OCI-LY7 (cell line): ENCODE results near the gene NRDC. TPM values are rescaled to one million over a fixed set of nuclear protein-coding genes. Genes with fewer than 3 reads are reported as not detected.

Experiments
- BruUV-seq: library from RNA; stranded (reverse); fragments of 400-500 nt; replicated peaks from 2 replicates; lab custom pipeline; 2021; lab: Mats Ljungman, UMichigan
- CTCF ChIA-PET: fragments of 300-600 bp; sonication (Branson Sonifier 250); formaldehyde crosslinking; loops from one replicate; lab custom pipeline; 2022; ENCODE audit warnings: antibody characterized with exemption; ENCODE audit not compliant: unreplicated experiment; lab: Charles Lee
- POLR2A ChIA-PET: fragments of 300-600 bp; sonication (Branson Sonifier 250); formaldehyde crosslinking; loops from one replicate; lab custom pipeline; 2022; ENCODE audit warnings: antibody characterized with exemption; lab: Charles Lee
- DNase-seq: peaks from one replicate; pipeline ENCODE4 v3.0.0-alpha.2; 2015; ENCODE audit warnings: low spot score
- H2AFZ ChIP-seq: fragments of 200-600 bp; sonication (generic), shearing (Covaris generic); 2 replicates; pipeline ENCODE4 v1.6.1; 2014; ENCODE audit warnings: mild to moderate bottlenecking, antibody characterized with exemption, low read length, moderate library complexity
- H3K27ac ChIP-seq: fragments of 200-600 bp; sonication (generic); 2 replicates; pipeline ENCODE4 v1.5.1; 2014; ENCODE audit warnings: mixed run types, low read depth, mild to moderate bottlenecking, moderate library complexity, low read length, inconsistent platforms; ENCODE audit not compliant: poor library complexity, severe bottlenecking
- H3K36me3 ChIP-seq: fragments of 200-600 bp; sonication (generic); 2 replicates; pipeline ENCODE4 v1.6.1; 2014; ENCODE audit warnings: mild to moderate bottlenecking, antibody characterized with exemption, low read length, moderate library complexity, mixed read lengths; ENCODE audit not compliant: insufficient read depth
- H3K4me1 ChIP-seq: fragments of 200-600 bp; sonication (generic); 2 replicates; pipeline ENCODE4 v1.5.1; 2014; ENCODE audit warnings: mild to moderate bottlenecking, low read length; ENCODE audit not compliant: insufficient read depth, poor library complexity, severe bottlenecking
- H3K4me2 ChIP-seq: fragments of 200-600 bp; sonication (generic); 2 replicates; pipeline ENCODE4 v1.6.1; 2014; ENCODE audit warnings: mild to moderate bottlenecking, low read length
- H3K4me3 ChIP-seq: fragments of 200-600 bp; sonication (generic); 2 replicates; pipeline ENCODE4 v1.5.1; 2014; ENCODE audit warnings: mild to moderate bottlenecking, low read depth, low read length; ENCODE audit not compliant: poor library complexity, severe bottlenecking
- H3K79me2 ChIP-seq: fragments of 200-600 bp; sonication (generic); 2 replicates; pipeline ENCODE4 v1.6.1; 2016; ENCODE audit warnings: low read depth, mild to moderate bottlenecking, low read length, moderate library complexity, mixed read lengths; ENCODE audit not compliant: insufficient read depth
- H3K9me2 ChIP-seq: fragments of 200-600 bp; sonication (generic); 2 replicates; pipeline ENCODE4 v1.6.1; 2016; ENCODE audit warnings: mild to moderate bottlenecking, low read length, mixed read lengths; ENCODE audit not compliant: insufficient read depth
- H3K9me3 ChIP-seq: fragments of 200-600 bp; sonication (generic); 2 replicates; pipeline ENCODE4 v1.6.1; 2014; ENCODE audit warnings: mild to moderate bottlenecking, mixed run types, low read length, mixed read lengths
- H4K20me1 ChIP-seq: fragments of 200-600 bp; sonication (generic); 2 replicates; pipeline ENCODE4 v1.6.1; 2014; ENCODE audit warnings: mild to moderate bottlenecking, antibody characterized with exemption, low read length, moderate library complexity, mixed read lengths; ENCODE audit not compliant: insufficient read depth
- CTCF ChIP-seq: fragments of 200-600 bp; sonication (generic); conservative IDR thresholded peaks from 2 replicates; pipeline ENCODE4 v1.5.1; 2014; ENCODE audit warnings: mild to moderate bottlenecking, antibody characterized with exemption, low read length, moderate library complexity, mixed read lengths
- EZH2phosphoT487 ChIP-seq: fragments of 200-600 bp; sonication (generic); IDR thresholded peaks from 2 replicates; pipeline ENCODE4 v1.6.1; 2018; ENCODE audit warnings: low read depth, borderline replicate concordance, mild to moderate bottlenecking, mixed run types, antibody characterized with exemption, low read length, moderate library complexity, mixed read lengths
- intact Hi-C: fragments of 100-400 bp; cut with micrococcal nuclease; formaldehyde crosslinking; loops from one replicate; pipeline ENCODE4 v1.10.0; 2022; ENCODE audit not compliant: unreplicated experiment
- total RNA-seq, 2 experiments: library from RNA; depleted of rRNA in 1 of 2; stranded (reverse); fragments of >200 nt in 1 of 2; shearing (Covaris generic) in 1 of 2; gene quantifications; 2 replicates each; pipeline ENCODE4 v1.2.3, GENCODE V29; 2014 to 2022

The NRDC gene
- total RNA-seq, 2 experiments from 2014 or later: 48.0 to 162 TPM

GRCh38 chr1:51833700-51834099, 44.8 kb downstream of the NRDC start:
- peaks cover 94% of the 10 kb centered on the region for H3K36me3 ChIP-seq
- DNase-seq: no peak
- POLR2A ChIA-PET: interaction anchor here (0.6 to 0.7 kb wide), 2 partner anchors 136 to 214 kb away, joined by 3 read pairs; no protein-coding TSS in a partner anchor

GRCh38 chr1:51829058-51829457, 49.5 kb downstream of the NRDC start:
- intact Hi-C loops: no loop called here
- no peaks in the 10 kb centered on the region for H3K4me1 ChIP-seq

More at GRCh38 chr1:51833700-51834099, 44.8 kb downstream of the NRDC start:
- no peaks in the 10 kb centered on the region for H3K9me2 ChIP-seq
- no peaks in the 10 kb centered on the region for H4K20me1 ChIP-seq
- H3K4me1 ChIP-seq: no peaks in the 10 kb centered on the region
- intact Hi-C loops: no loop called here
- TF ChIP-seq CTCF: no peak
- no peak for TF ChIP-seq EZH2phosphoT487
- H3K4me3 ChIP-seq: no peak overlapping the region
- no peaks in the 10 kb centered on the region for H3K9me3 ChIP-seq
- BruUV-seq: no TSS peak
- H3K27ac ChIP-seq: no peak overlapping the region
- H3K4me2 ChIP-seq: no peak overlapping the region
- H3K79me2 ChIP-seq: no peaks in the 10 kb centered on the region
- H2AFZ ChIP-seq: no peak overlapping the region
- CTCF ChIA-PET: no interaction called here

More at GRCh38 chr1:51829058-51829457, 49.5 kb downstream of the NRDC start:
- Histone ChIP-seq H3K9me2 (no peaks in the 10 kb centered on the region), H3K79me2 (no peaks in the 10 kb centered on the region), H4K20me1 (no peaks in the 10 kb centered on the region), H3K4me3 (no peak overlapping the region), H3K9me3 (no peaks in the 10 kb centered on the region), H3K36me3 (peaks cover 91% of the 10 kb centered on the region), H2AFZ (no peak overlapping the region), H3K4me2 (no peak overlapping the region), H3K27ac (no peak overlapping the region)
- no peak for DNase-seq
- TF ChIP-seq EZH2phosphoT487 (no peak), CTCF (no peak)
- POLR2A ChIA-PET: interaction anchor here (0.6 kb wide), 1 partner anchor 93 kb away, joined by 3 read pairs; no protein-coding TSS in a partner anchor
- no TSS peak for BruUV-seq
- CTCF ChIA-PET: no interaction called here
